Hepatocyte (in vitro differentiated cells): Measurements from ENCODE around the gene FOXN4. TPM values are rescaled to one million over a fixed set of nuclear protein-coding genes. Genes with fewer than 3 reads are reported as not detected.

ENCODE experiments used
- DNase-seq: peaks from one replicate; pipeline ENCODE4 v3.0.0-alpha.2; 2016; ENCODE audit warnings: low spot score
- H2AFZ ChIP-seq: fragments of 200-600 bp; sonication (generic); 2 replicates; pipeline ENCODE4 v1.6.0; 2016; ENCODE audit warnings: antibody characterized with exemption, mild to moderate bottlenecking
- H3K27ac ChIP-seq: fragments of 200-600 bp; sonication (generic); 2 replicates; pipeline ENCODE4 v1.5.1; 2016; ENCODE audit warnings: mild to moderate bottlenecking
- H3K27me3 ChIP-seq: fragments of 200-600 bp; sonication (generic); 2 replicates; pipeline ENCODE4 v1.6.1; 2016
- H3K36me3 ChIP-seq: fragments of 200-600 bp; sonication (generic); replicated peaks from 2 replicates; pipeline ENCODE4 v1.5.1; 2016; ENCODE audit warnings: low read depth; ENCODE audit not compliant: insufficient read depth
- H3K4me1 ChIP-seq: fragments of 200-600 bp; sonication (generic); 2 replicates; pipeline ENCODE4 v1.5.1; 2016; ENCODE audit warnings: mild to moderate bottlenecking, moderate library complexity; ENCODE audit not compliant: insufficient read depth
- H3K4me2 ChIP-seq: fragments of 200-600 bp; sonication (generic); 2 replicates; pipeline ENCODE4 v1.6.0; 2016
- H3K4me3 ChIP-seq: fragments of 200-600 bp; sonication (generic); 2 replicates; pipeline ENCODE4 v1.5.1; 2016; ENCODE audit warnings: mild to moderate bottlenecking
- H3K79me2 ChIP-seq: fragments of 200-600 bp; sonication (generic); 2 replicates; pipeline ENCODE4 v1.6.0; 2017; ENCODE audit warnings: mild to moderate bottlenecking
- H3K9me2 ChIP-seq: fragments of 200-600 bp; sonication (generic); replicated peaks from 2 replicates; pipeline ENCODE4 v1.6.0; 2017; ENCODE audit warnings: mild to moderate bottlenecking; ENCODE audit not compliant: insufficient read depth
- H3K9me3 ChIP-seq: fragments of 200-600 bp; sonication (generic); 2 replicates; pipeline ENCODE4 v1.5.1; 2016; ENCODE audit warnings: low read depth, mild to moderate bottlenecking
- H4K20me1 ChIP-seq: fragments of 200-600 bp; sonication (generic); 2 replicates; pipeline ENCODE4 v1.6.0; 2016; ENCODE audit warnings: mild to moderate bottlenecking; ENCODE audit not compliant: insufficient read depth, poor library complexity, severe bottlenecking
- EZH2 ChIP-seq: fragments of 200-600 bp; sonication (generic); IDR thresholded peaks from 2 replicates; pipeline ENCODE4 v1.6.1; 2016; ENCODE audit warnings: antibody characterized with exemption, mild to moderate bottlenecking, borderline replicate concordance
- EZH2phosphoT487 ChIP-seq: fragments of 200-600 bp; sonication (generic); IDR thresholded peaks from one replicate; pipeline ENCODE4 v1.6.1; 2018; ENCODE audit warnings: antibody characterized with exemption, mild to moderate bottlenecking, low read depth, moderate library complexity; ENCODE audit not compliant: unreplicated experiment, severe bottlenecking
- WGBS: methylation state at CpG from one replicate; pipeline ENCODE4 v1.1.6; 2016; ENCODE audit warnings: low lambda C conversion rate; ENCODE audit errors: missing lambda C conversion rate; 5-methylcytosine and 5-hydroxymethylcytosine counted together
- polyA plus RNA-seq: library from polyadenylated mRNA; unstranded; fragments of >200 nt; fragmentation: Nextera tagmentation; extraction: Ambion mirVana; gene quantifications from 2 replicates; pipeline ENCODE4 v1.2.1, GENCODE V29; 2016
- total RNA-seq: library from RNA; depleted of rRNA; stranded (reverse); fragments of >200 nt; gene quantifications from 2 replicates; pipeline ENCODE4 v1.2.3, GENCODE V29; 2014
- TF ChIP-seq, protein P1 (sequence below): fragments of 200-600 bp; sonication (generic); IDR thresholded peaks from 2 replicates; pipeline ENCODE4 v1.5.1; 2016; ENCODE audit warnings: antibody characterized with exemption, mild to moderate bottlenecking; ENCODE audit not compliant: poor library complexity

Gene FOXN4
- total and polyA plus RNA-seq, 2 experiments from 2014 or later, result not detected

DNA sequence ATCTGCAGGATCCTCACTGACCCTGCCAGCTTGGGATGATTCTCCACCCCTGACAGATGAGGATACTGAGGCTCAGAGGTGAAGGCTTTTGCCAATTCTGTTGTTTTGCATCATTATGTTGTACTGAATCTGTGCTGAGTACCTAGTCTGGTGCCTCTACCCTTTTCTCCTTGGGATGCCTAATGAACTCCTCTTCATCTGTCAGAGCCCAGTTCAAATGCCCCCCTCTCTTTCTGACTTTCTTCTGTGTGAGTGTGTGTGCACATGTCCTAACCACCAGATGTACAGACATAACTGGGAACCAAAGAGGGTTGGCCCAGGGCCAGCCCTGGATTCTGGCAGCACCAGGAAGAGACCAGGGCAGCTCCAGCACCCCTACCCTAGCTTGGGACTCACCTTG is 22.8 kb downstream of the FOXN4 start:
- Histone ChIP-seq H3K27me3 (no peaks in the 10 kb centered on the region), H4K20me1 (no peaks in the 10 kb centered on the region), H3K36me3 (no peaks in the 10 kb centered on the region), H3K27ac (no peak overlapping the region), H3K9me3 (no peaks in the 10 kb centered on the region), H3K79me2 (no peaks in the 10 kb centered on the region), H3K9me2 (no peaks in the 10 kb centered on the region), H3K4me2 (no peak overlapping the region), H3K4me1 (no peaks in the 10 kb centered on the region), H3K4me3 (no peak overlapping the region), H2AFZ (no peak overlapping the region)
- DNase-seq, result no peak
- TF ChIP-seq, protein P1, sequence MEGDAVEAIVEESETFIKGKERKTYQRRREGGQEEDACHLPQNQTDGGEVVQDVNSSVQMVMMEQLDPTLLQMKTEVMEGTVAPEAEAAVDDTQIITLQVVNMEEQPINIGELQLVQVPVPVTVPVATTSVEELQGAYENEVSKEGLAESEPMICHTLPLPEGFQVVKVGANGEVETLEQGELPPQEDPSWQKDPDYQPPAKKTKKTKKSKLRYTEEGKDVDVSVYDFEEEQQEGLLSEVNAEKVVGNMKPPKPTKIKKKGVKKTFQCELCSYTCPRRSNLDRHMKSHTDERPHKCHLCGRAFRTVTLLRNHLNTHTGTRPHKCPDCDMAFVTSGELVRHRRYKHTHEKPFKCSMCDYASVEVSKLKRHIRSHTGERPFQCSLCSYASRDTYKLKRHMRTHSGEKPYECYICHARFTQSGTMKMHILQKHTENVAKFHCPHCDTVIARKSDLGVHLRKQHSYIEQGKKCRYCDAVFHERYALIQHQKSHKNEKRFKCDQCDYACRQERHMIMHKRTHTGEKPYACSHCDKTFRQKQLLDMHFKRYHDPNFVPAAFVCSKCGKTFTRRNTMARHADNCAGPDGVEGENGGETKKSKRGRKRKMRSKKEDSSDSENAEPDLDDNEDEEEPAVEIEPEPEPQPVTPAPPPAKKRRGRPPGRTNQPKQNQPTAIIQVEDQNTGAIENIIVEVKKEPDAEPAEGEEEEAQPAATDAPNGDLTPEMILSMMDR, result no peak
- TF ChIP-seq EZH2, result no peak

GRCh38 chr12:109284392-109284791 is 24.7 kb downstream of the FOXN4 start:
- H3K27me3 ChIP-seq, result no peaks in the 10 kb centered on the region
- no peaks in the 10 kb centered on the region for H3K9me3 ChIP-seq
- no peak overlapping the region for H3K27ac ChIP-seq
- TF ChIP-seq EZH2phosphoT487, result no peak
- no peak for TF ChIP-seq EZH2
- TF ChIP-seq, protein P1, result no peak
- H3K4me2 ChIP-seq, result no peak overlapping the region
- WGBS, result 98% methylated on average over 20 of the region's 20 CpGs
- no peak overlapping the region for H3K4me3 ChIP-seq
- H3K79me2 ChIP-seq, result no peaks in the 10 kb centered on the region
- no peaks in the 10 kb centered on the region for H3K4me1 ChIP-seq
- no peaks in the 10 kb centered on the region for H3K36me3 ChIP-seq
- DNase-seq, result no peak
- H4K20me1 ChIP-seq, result no peaks in the 10 kb centered on the region
- no peak overlapping the region for H2AFZ ChIP-seq
- no peaks in the 10 kb centered on the region for H3K9me2 ChIP-seq

GRCh38 chr12:109281452-109281851 is 27.6 kb downstream of the FOXN4 start:
- H3K4me2 ChIP-seq, result no peak overlapping the region
- no peaks in the 10 kb centered on the region for H3K36me3 ChIP-seq
- H3K9me2 ChIP-seq, result no peaks in the 10 kb centered on the region
- peaks cover 8% of the 10 kb centered on the region for H3K4me1 ChIP-seq
- H3K9me3 ChIP-seq, result no peaks in the 10 kb centered on the region
- H2AFZ ChIP-seq, result no peak overlapping the region
- DNase-seq, result no peak
- TF ChIP-seq, protein P1, result no peak
- TF ChIP-seq EZH2phosphoT487, result no peak
- TF ChIP-seq EZH2, result no peak
- no peaks in the 10 kb centered on the region for H3K79me2 ChIP-seq
- no peak overlapping the region for H3K27ac ChIP-seq
- no peaks in the 10 kb centered on the region for H3K27me3 ChIP-seq
- H4K20me1 ChIP-seq, result no peaks in the 10 kb centered on the region
- H3K4me3 ChIP-seq, result no peak overlapping the region
- 97% methylated on average over 14 of the region's 17 CpGs for WGBS

DNA sequence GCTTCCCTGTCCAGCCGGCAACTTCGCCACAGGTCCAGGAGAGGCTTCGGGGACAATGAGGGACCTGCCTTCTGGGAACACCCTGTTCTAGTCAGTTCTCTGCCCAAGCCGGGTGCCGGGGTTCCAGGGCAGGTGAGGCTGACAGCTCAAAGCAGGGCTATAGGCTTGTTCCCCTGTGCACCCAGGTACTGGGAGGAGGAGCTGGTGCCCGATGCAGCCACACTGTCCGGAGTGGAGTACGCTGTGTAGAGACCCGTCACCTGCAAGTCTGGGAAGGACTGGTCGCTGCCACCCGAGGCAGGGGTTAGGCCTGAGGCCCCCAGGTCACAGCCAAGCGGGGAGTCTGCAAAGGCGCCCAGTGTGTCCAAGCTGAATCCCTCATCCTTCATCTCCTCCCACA is 29.6 kb downstream of the FOXN4 start:
- Histone ChIP-seq H3K27me3 (no peaks in the 10 kb centered on the region), H3K4me1 (peaks cover 8% of the 10 kb centered on the region), H3K9me2 (no peaks in the 10 kb centered on the region), H3K36me3 (no peaks in the 10 kb centered on the region), H3K27ac (no peak overlapping the region), H4K20me1 (no peaks in the 10 kb centered on the region), H2AFZ (no peak overlapping the region), H3K4me2 (no peak overlapping the region), H3K9me3 (no peaks in the 10 kb centered on the region), H3K4me3 (no peak overlapping the region), H3K79me2 (no peaks in the 10 kb centered on the region)
- no peak for DNase-seq
- TF ChIP-seq, protein P1, result no peak
- TF ChIP-seq EZH2 (no peak), EZH2phosphoT487 (no peak)
- 97% methylated on average over 13 of the region's 13 CpGs for WGBS
